HL-60 (cell line): ENCODE measurements around the gene UPK1B.

Experiments used
- CTCF ChIP-seq: IDR thresholded peaks from one replicate; pipeline ENCODE4 v1.5.1; 2011; ENCODE audit warnings: low read length, control low read depth, inconsistent platforms; ENCODE audit not compliant: insufficient read depth
- POLR2AphosphoS5 ChIP-seq: IDR thresholded peaks from 2 replicates; pipeline ENCODE4 v1.6.1; 2012; ENCODE audit warnings: low read depth
- REST ChIP-seq: IDR thresholded peaks from 2 replicates; pipeline ENCODE4 v1.6.1; 2012; ENCODE audit warnings: low read depth; ENCODE audit not compliant: insufficient replicate concordance

GRCh38 chr3:119147494-119147893 is 25.9 kb upstream of the UPK1B start:
- TF ChIP-seq CTCF (no peak), REST (no peak), POLR2AphosphoS5 (no peak)
